T-helper 2 cell (primary cell): ENCODE results near the gene MARK3.
"Not testable (repeated sequence)": the region's sequence is repeated elsewhere in the genome, so short reads cannot be mapped to it uniquely, and the experiment has no call there.

ENCODE experiments used
- DNase-seq, 5 experiments: peaks; one replicate each; pipeline versions ENCODE4 v3.0.0 to v3.0.0-alpha.2; 2012 to 2022
- total RNA-seq, 2 donors: gene quantifications; one replicate each; lab custom pipeline; 2026; lab: John Stamatoyannopoulos, UW

Gene MARK3
- 155 to 201 reads per million in 2 donors for total RNA-seq

- peak; percentile 91 to 97 (median 96) for DNase-seq
These were observed at the start of gene MARK3 for GRCh38 chr14:103385152-103385928. Gene MARK3 (plus strand): TSS chr14:103385415. CDS start chr14:103386030, 615 bp downstream.

GRCh38 chr14:103336191-103336590 is 49.0 kb upstream of the MARK3 start:
- no peak for DNase-seq

GRCh38 chr14:103337794-103338193 is 47.4 kb upstream of the MARK3 start:
- DNase-seq = no peak

GRCh38 chr14:103339561-103339960 is 45.7 kb upstream of the MARK3 start:
- DNase-seq = no peak

GRCh38 chr14:103340480-103341212 is 44.6 kb upstream of the MARK3 start:
- no peak for DNase-seq

- DNase-seq = no peak
These were observed 43.7 kb upstream of the MARK3 start for GRCh38 chr14:103341250-103342129.

GRCh38 chr14:103343164-103343879 is 41.9 kb upstream of the MARK3 start:
- DNase-seq = no peak

- DNase-seq = no peak
These were observed 41.1 kb upstream of the MARK3 start for GRCh38 chr14:103343905-103344797.

GRCh38 chr14:103346286-103346685 is 38.9 kb upstream of the MARK3 start:
- no peak for DNase-seq

GRCh38 chr14:103347091-103347815 is 38.0 kb upstream of the MARK3 start:
- DNase-seq = no peak

GRCh38 chr14:103348154-103348553 is 37.1 kb upstream of the MARK3 start:
- no peak for DNase-seq

- DNase-seq = no peak
These were observed 35.2 kb upstream of the MARK3 start for GRCh38 chr14:103349982-103350381.

- DNase-seq = no peak
These were observed 31.9 kb upstream of the MARK3 start for GRCh38 chr14:103353362-103353761.

GRCh38 chr14:103354141-103354540 is 31.1 kb upstream of the MARK3 start:
- DNase-seq = no peak

GRCh38 chr14:103356024-103356682 is 29.1 kb upstream of the MARK3 start:
- peak in 1 of 5 experiments; percentile 19 for DNase-seq

- DNase-seq = not testable (repeated sequence)
These were observed 27.7 kb upstream of the MARK3 start for GRCh38 chr14:103357552-103357951.

- DNase-seq = no peak
These were observed 24.7 kb upstream of the MARK3 start for GRCh38 chr14:103360548-103360947.

GRCh38 chr14:103361867-103362266 is 23.3 kb upstream of the MARK3 start:
- no peak for DNase-seq

- no peak for DNase-seq
These were observed 22.4 kb upstream of the MARK3 start for GRCh38 chr14:103362780-103363179.

GRCh38 chr14:103366741-103367140 is 18.5 kb upstream of the MARK3 start:
- no peak for DNase-seq
